Neural cell (in vitro differentiated cells): ENCODE results near the gene MGAT4A. TPM values are rescaled to one million over a fixed set of nuclear protein-coding genes. Genes with fewer than 3 reads are reported as not detected.

ENCODE experiments used
- H2AFZ ChIP-seq: fragments of 200-600, 300-800 bp; sonication (generic), shearing (Covaris generic); 2 replicates; pipeline ENCODE4 v1.6.0; 2014; ENCODE audit warnings: low read depth, mild to moderate bottlenecking, antibody characterized with exemption, low read length, moderate library complexity
- H3F3A ChIP-seq: fragments of 200-600 bp; shearing (Covaris generic); 2 replicates; pipeline ENCODE4 v1.6.1; 2016; ENCODE audit warnings: mild to moderate bottlenecking, moderate library complexity, mixed read lengths, antibody characterized with exemption, low read length; ENCODE audit not compliant: insufficient read depth, poor library complexity, severe bottlenecking
- H3K27ac ChIP-seq: fragments of 200-600, 300-800 bp; sonication (generic), shearing (Covaris generic); 2 replicates; pipeline ENCODE4 v1.5.1; 2014; ENCODE audit warnings: mild to moderate bottlenecking, low read length, moderate library complexity
- H3K27me3 ChIP-seq: fragments of 300-800, 200-600 bp; sonication (generic), shearing (Covaris generic); 2 replicates; pipeline ENCODE4 v1.6.0; 2014; ENCODE audit warnings: mild to moderate bottlenecking, low read depth, low read length, moderate library complexity; ENCODE audit not compliant: insufficient read depth
- H3K36me3 ChIP-seq: fragments of 300-800, 200-600 bp; sonication (generic), shearing (Covaris generic); 2 replicates; pipeline ENCODE4 v1.5.1; 2014; ENCODE audit warnings: mild to moderate bottlenecking, antibody characterized with exemption, low read length, moderate library complexity; ENCODE audit not compliant: insufficient read depth
- H3K4me2 ChIP-seq: fragments of 300-800, 200-600 bp; sonication (generic), shearing (Covaris generic); 2 replicates; pipeline ENCODE4 v1.6.0; 2014; ENCODE audit warnings: mild to moderate bottlenecking, low read length
- H3K4me3 ChIP-seq: fragments of 300-800, 200-600 bp; sonication (generic), shearing (Covaris generic); 2 replicates; pipeline ENCODE4 v1.5.1; 2014; ENCODE audit warnings: mild to moderate bottlenecking, low read length, moderate library complexity
- H3K79me2 ChIP-seq: fragments of 200-600 bp; shearing (Covaris generic); replicated peaks from 2 replicates; pipeline ENCODE4 v1.6.0; 2014; ENCODE audit warnings: mild to moderate bottlenecking, low read length, moderate library complexity; ENCODE audit not compliant: insufficient read depth
- H3K9ac ChIP-seq: fragments of 300-800, 200-600 bp; sonication (generic), shearing (Covaris generic); 2 replicates; pipeline ENCODE4 v1.6.1; 2016; ENCODE audit warnings: mild to moderate bottlenecking, low read length, mixed read lengths
- H3K9me2 ChIP-seq: fragments of 200-600 bp; shearing (Covaris generic); 2 replicates; pipeline ENCODE4 v1.6.1; 2016; ENCODE audit warnings: mild to moderate bottlenecking, low read length, mixed read lengths; ENCODE audit not compliant: insufficient read depth
- H3K9me3 ChIP-seq: fragments of 200-600, 300-800 bp; sonication (generic), shearing (Covaris generic); 2 replicates; pipeline ENCODE4 v1.6.1; 2016; ENCODE audit warnings: mild to moderate bottlenecking, mixed run types, low read length, moderate library complexity, mixed read lengths
- H4K20me1 ChIP-seq: fragments of 200-600 bp; shearing (Covaris generic); 2 replicates; pipeline ENCODE4 v1.6.1; 2016; ENCODE audit warnings: mild to moderate bottlenecking, mixed run types; ENCODE audit not compliant: insufficient read depth
- EP300 ChIP-seq: fragments of 450-650 bp; conservative IDR thresholded peaks from 2 replicates; pipeline ENCODE4 v1.6.1; 2014; ENCODE audit warnings: antibody characterized with exemption, mild to moderate bottlenecking, moderate library complexity; ENCODE audit not compliant: poor library complexity, severe bottlenecking
- EZH2 ChIP-seq: fragments of 200-600, 300-800 bp; shearing (Covaris generic), sonication (generic); IDR thresholded peaks from 2 replicates; pipeline ENCODE4 v1.6.1; 2014; ENCODE audit warnings: antibody characterized with exemption, low read length, borderline replicate concordance, mild to moderate bottlenecking; ENCODE audit not compliant: insufficient read depth, poor library complexity, severe bottlenecking
- MXI1 ChIP-seq: fragments of 450-650 bp; conservative IDR thresholded peaks from 2 replicates; pipeline ENCODE4 v1.6.1; 2014; ENCODE audit warnings: antibody characterized with exemption, mild to moderate bottlenecking; ENCODE audit not compliant: poor library complexity, severe bottlenecking
- POLR2AphosphoS5 ChIP-seq: IDR thresholded peaks from 2 replicates; pipeline ENCODE4 v1.6.1; 2012
- RAD21 ChIP-seq: fragments of 450-650 bp; conservative IDR thresholded peaks from 2 replicates; pipeline ENCODE4 v1.6.1; 2014; ENCODE audit warnings: antibody characterized with exemption, mild to moderate bottlenecking, moderate library complexity
- SMC3 ChIP-seq: fragments of 450-650 bp; conservative IDR thresholded peaks from 2 replicates; pipeline ENCODE4 v1.6.1; 2014; ENCODE audit warnings: antibody characterized with exemption, mild to moderate bottlenecking, moderate library complexity; ENCODE audit not compliant: poor library complexity
- TAF1 ChIP-seq: IDR thresholded peaks from 2 replicates; pipeline ENCODE4 v1.6.1; 2012; ENCODE audit warnings: low read depth
- polyA plus RNA-seq: library from polyadenylated mRNA; depleted of rRNA; stranded (reverse); fragments of >200 nt; gene quantifications from 2 replicates; pipeline ENCODE4 v1.2.3, GENCODE V29; 2014
- TF ChIP-seq, protein P1 (sequence below): IDR thresholded peaks from 2 replicates; pipeline ENCODE4 v1.6.1; 2012; ENCODE audit warnings: borderline replicate concordance
- TF ChIP-seq, protein P2 (sequence below): fragments of 450-650 bp; IDR thresholded peaks from 2 replicates; pipeline ENCODE4 v1.5.1; 2014; ENCODE audit warnings: antibody characterized with exemption, mild to moderate bottlenecking, moderate library complexity; ENCODE audit not compliant: poor library complexity, severe bottlenecking

MGAT4A gene
- polyA plus RNA-seq, 1 donor from 2014 or later, result 54.8 TPM

DNA sequence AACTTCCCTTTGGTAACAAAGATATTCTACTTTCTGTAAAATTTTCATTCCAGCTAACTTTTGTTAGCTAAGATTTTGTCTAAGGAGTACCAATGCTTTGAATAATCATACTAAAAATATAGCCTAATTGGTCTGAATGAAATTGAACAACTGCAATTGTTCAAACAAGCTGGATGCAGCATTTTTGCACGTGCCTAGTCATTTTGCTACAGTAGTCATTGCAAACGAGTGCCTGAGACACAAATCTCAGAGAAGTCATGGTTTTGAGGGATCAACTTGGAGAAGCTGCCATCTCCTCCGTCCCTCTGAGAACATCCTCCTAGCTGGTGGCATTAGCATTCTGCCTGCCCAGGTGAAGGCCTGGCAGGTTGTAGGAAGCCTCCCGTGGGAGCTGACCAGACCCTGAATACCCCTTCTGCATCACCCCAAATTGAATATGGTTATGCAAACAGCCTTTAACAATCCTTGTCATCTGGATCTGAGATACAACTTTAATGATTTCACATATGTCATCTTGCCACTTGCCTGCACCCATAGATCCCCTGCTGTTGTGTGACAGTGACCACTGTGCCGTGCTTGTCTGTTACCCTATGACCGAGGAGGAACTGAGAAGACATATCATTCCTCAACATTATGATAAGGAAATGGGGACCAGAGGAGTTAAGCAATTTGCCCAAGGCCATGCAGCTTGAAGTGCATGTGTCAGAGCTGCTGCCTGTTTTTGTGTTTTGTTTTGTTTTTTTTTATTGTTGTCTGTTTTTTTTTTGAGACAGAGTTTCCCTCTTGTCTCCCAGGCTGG, 29.1 kb upstream of the MGAT4A start:
- Histone ChIP-seq H2AFZ (no peak overlapping the region), H3K36me3 (no peaks in the 10 kb centered on the region), H3F3A (no peaks in the 10 kb centered on the region), H3K9me2 (no peaks in the 10 kb centered on the region), H3K9me3 (no peaks in the 10 kb centered on the region), H3K9ac (no peak overlapping the region), H4K20me1 (no peaks in the 10 kb centered on the region), H3K27me3 (no peaks in the 10 kb centered on the region), H3K4me3 (no peak overlapping the region), H3K79me2 (no peaks in the 10 kb centered on the region), H3K27ac (no peak overlapping the region), H3K4me2 (no peak overlapping the region)
- TF ChIP-seq TAF1, result no peak
- no peak for TF ChIP-seq RAD21
- no peak for TF ChIP-seq POLR2AphosphoS5
- TF ChIP-seq, protein P1, sequence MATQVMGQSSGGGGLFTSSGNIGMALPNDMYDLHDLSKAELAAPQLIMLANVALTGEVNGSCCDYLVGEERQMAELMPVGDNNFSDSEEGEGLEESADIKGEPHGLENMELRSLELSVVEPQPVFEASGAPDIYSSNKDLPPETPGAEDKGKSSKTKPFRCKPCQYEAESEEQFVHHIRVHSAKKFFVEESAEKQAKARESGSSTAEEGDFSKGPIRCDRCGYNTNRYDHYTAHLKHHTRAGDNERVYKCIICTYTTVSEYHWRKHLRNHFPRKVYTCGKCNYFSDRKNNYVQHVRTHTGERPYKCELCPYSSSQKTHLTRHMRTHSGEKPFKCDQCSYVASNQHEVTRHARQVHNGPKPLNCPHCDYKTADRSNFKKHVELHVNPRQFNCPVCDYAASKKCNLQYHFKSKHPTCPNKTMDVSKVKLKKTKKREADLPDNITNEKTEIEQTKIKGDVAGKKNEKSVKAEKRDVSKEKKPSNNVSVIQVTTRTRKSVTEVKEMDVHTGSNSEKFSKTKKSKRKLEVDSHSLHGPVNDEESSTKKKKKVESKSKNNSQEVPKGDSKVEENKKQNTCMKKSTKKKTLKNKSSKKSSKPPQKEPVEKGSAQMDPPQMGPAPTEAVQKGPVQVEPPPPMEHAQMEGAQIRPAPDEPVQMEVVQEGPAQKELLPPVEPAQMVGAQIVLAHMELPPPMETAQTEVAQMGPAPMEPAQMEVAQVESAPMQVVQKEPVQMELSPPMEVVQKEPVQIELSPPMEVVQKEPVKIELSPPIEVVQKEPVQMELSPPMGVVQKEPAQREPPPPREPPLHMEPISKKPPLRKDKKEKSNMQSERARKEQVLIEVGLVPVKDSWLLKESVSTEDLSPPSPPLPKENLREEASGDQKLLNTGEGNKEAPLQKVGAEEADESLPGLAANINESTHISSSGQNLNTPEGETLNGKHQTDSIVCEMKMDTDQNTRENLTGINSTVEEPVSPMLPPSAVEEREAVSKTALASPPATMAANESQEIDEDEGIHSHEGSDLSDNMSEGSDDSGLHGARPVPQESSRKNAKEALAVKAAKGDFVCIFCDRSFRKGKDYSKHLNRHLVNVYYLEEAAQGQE, result no peak
- TF ChIP-seq EZH2, result no peak
- TF ChIP-seq EP300, result no peak
- TF ChIP-seq, protein P2, sequence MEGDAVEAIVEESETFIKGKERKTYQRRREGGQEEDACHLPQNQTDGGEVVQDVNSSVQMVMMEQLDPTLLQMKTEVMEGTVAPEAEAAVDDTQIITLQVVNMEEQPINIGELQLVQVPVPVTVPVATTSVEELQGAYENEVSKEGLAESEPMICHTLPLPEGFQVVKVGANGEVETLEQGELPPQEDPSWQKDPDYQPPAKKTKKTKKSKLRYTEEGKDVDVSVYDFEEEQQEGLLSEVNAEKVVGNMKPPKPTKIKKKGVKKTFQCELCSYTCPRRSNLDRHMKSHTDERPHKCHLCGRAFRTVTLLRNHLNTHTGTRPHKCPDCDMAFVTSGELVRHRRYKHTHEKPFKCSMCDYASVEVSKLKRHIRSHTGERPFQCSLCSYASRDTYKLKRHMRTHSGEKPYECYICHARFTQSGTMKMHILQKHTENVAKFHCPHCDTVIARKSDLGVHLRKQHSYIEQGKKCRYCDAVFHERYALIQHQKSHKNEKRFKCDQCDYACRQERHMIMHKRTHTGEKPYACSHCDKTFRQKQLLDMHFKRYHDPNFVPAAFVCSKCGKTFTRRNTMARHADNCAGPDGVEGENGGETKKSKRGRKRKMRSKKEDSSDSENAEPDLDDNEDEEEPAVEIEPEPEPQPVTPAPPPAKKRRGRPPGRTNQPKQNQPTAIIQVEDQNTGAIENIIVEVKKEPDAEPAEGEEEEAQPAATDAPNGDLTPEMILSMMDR, result no peak
- TF ChIP-seq SMC3, result no peak
- no peak for TF ChIP-seq MXI1

DNA sequence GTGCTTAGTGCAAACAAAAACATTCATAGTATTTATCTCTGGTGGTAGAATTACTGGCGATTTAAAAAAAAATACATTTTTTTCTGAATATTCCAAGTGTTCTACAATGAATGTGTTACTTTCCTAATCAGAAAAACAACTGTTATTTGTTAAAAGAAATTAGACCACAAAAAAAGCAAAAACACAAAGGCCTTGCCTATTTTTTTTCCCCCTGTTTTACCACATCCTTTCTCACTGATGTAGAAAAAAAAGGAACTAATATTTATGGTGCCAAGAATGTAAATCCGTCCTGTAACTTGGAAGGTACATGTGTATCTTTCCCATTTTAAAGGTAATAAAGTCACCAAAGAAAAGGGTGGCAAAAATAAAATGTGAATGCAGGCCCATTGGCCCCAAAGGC, 28.4 kb upstream of the MGAT4A start:
- Histone ChIP-seq H3K4me3 (no peak overlapping the region), H3K36me3 (no peaks in the 10 kb centered on the region), H3K9ac (no peak overlapping the region), H4K20me1 (no peaks in the 10 kb centered on the region), H3K27me3 (no peaks in the 10 kb centered on the region), H3K9me3 (no peaks in the 10 kb centered on the region), H3K4me2 (no peak overlapping the region), H3K27ac (no peak overlapping the region), H3K9me2 (no peaks in the 10 kb centered on the region), H2AFZ (no peak overlapping the region), H3K79me2 (no peaks in the 10 kb centered on the region), H3F3A (no peaks in the 10 kb centered on the region)
- TF ChIP-seq, protein P1, result no peak
